HepG2 (cell line): ENCODE results near the gene SH3D21. TPM values are rescaled to one million over a fixed set of nuclear protein-coding genes. Genes with fewer than 3 reads are reported as not detected.

Source experiments
- ARNTL ChIP-seq: sonication (generic); formaldehyde crosslinking; IDR thresholded peaks from 2 replicates; pipeline ENCODE4 v1.4.0; 2020; ENCODE audit warnings: mild to moderate bottlenecking, missing genetic modification reagents
- ATRX ChIP-seq: sonication (generic); formaldehyde crosslinking; IDR thresholded peaks from 2 replicates; pipeline ENCODE4 v1.4.0; 2020; ENCODE audit warnings: missing genetic modification reagents, borderline replicate concordance
- CHCHD3 ChIP-seq: sonication (generic); formaldehyde crosslinking; IDR thresholded peaks from 2 replicates; pipeline ENCODE4 v1.8.0; 2022; ENCODE audit warnings: mild to moderate bottlenecking, missing genetic modification reagents, moderate library complexity
- DPF2 ChIP-seq: sonication (generic); formaldehyde crosslinking; IDR thresholded peaks from 2 replicates; pipeline ENCODE4 v1.4.0; 2020; ENCODE audit warnings: mild to moderate bottlenecking, low read depth, missing genetic modification reagents, borderline replicate concordance
- FOXC1 ChIP-seq: sonication (generic); formaldehyde crosslinking; IDR thresholded peaks from 2 replicates; pipeline ENCODE4 v1.8.0; 2022; ENCODE audit warnings: mild to moderate bottlenecking, missing genetic modification reagents, borderline replicate concordance
- HIC2 ChIP-seq: sonication (generic); formaldehyde crosslinking; IDR thresholded peaks from 2 replicates; pipeline ENCODE4 v1.9.0; 2022; ENCODE audit warnings: low read depth, missing genetic modification reagents
- HNF4G ChIP-seq, 2 experiments: sonication (generic) in 1 of 2; formaldehyde crosslinking in 1 of 2; IDR thresholded peaks; 2 replicates each; pipeline versions ENCODE4 v1.4.0 to v1.6.1; 2011 to 2020; ENCODE audit warnings: borderline replicate concordance in 2 of 2, low read depth in 2 of 2, mild to moderate bottlenecking in 2 of 2, low read length in 1 of 2, missing genetic modification reagents in 1 of 2, moderate library complexity in 1 of 2
- HOMEZ ChIP-seq: IDR thresholded peaks from 2 replicates; pipeline ENCODE4 v1.6.1; 2016; ENCODE audit warnings: low read depth
- MEIS1 ChIP-seq: sonication (generic); formaldehyde crosslinking; IDR thresholded peaks from 2 replicates; pipeline ENCODE4 v1.9.0; 2021; ENCODE audit warnings: mild to moderate bottlenecking, missing genetic modification reagents, moderate library complexity, borderline replicate concordance
- MLX ChIP-seq: IDR thresholded peaks from 2 replicates; pipeline ENCODE4 v1.6.1; 2016
- RAD21 ChIP-seq: fragments of 450-650 bp; formaldehyde crosslinking; IDR thresholded peaks from 2 replicates; pipeline ENCODE4 v1.5.0; 2020; ENCODE audit warnings: mild to moderate bottlenecking
- RXRA ChIP-seq: sonication (generic); formaldehyde crosslinking; IDR thresholded peaks from 2 replicates; pipeline ENCODE4 v1.5.1; 2020; ENCODE audit warnings: missing genetic modification reagents
- SALL1 ChIP-seq: sonication (generic); formaldehyde crosslinking; IDR thresholded peaks from 2 replicates; pipeline ENCODE4 v1.8.0; 2022; ENCODE audit warnings: mild to moderate bottlenecking, missing genetic modification reagents
- TBX3 ChIP-seq: fragments of 450-650 bp; IDR thresholded peaks from 2 replicates; pipeline ENCODE4 v1.6.1; 2017; ENCODE audit warnings: antibody characterized with exemption, mild to moderate bottlenecking, inconsistent platforms, borderline replicate concordance
- XRCC5 ChIP-seq: fragments of 200-400 bp; formaldehyde crosslinking; optimal IDR thresholded peaks from 2 replicates; pipeline ENCODE3; 2017; ENCODE audit warnings: mild to moderate bottlenecking, low read length
- ZFP36 ChIP-seq: fragments of 150-350 bp; IDR thresholded peaks from 2 replicates; pipeline ENCODE4 v1.6.1; 2018; ENCODE audit warnings: borderline replicate concordance, low read length, low read depth; ENCODE audit not compliant: partially characterized antibody
- ZNF20 ChIP-seq: sonication (generic); formaldehyde crosslinking; IDR thresholded peaks from 2 replicates; pipeline ENCODE4 v1.4.0; 2020; ENCODE audit warnings: mild to moderate bottlenecking, moderate library complexity, missing genetic modification reagents
- ZNF224 ChIP-seq: sonication (generic); formaldehyde crosslinking; IDR thresholded peaks from 2 replicates; pipeline ENCODE4 v1.5.0; 2020; ENCODE audit warnings: mild to moderate bottlenecking, missing genetic modification reagents
- ZNF562 ChIP-seq: sonication (generic); formaldehyde crosslinking; IDR thresholded peaks from 2 replicates; pipeline ENCODE4 v1.8.0; 2022; ENCODE audit warnings: missing genetic modification reagents, borderline replicate concordance
- ZNF629 ChIP-seq: sonication (generic); formaldehyde crosslinking; conservative IDR thresholded peaks from 2 replicates; pipeline ENCODE4 v1.5.0; 2020; ENCODE audit warnings: missing genetic modification reagents
- ZNF652 ChIP-seq: IDR thresholded peaks from 2 replicates; pipeline ENCODE4 v1.6.1; 2016; ENCODE audit warnings: low read depth, borderline replicate concordance
- ZNF772 ChIP-seq: sonication (generic); formaldehyde crosslinking; IDR thresholded peaks from 2 replicates; pipeline ENCODE4 v1.5.0; 2020; ENCODE audit warnings: mild to moderate bottlenecking, missing genetic modification reagents
- ZNF784 ChIP-seq: sonication (generic); formaldehyde crosslinking; IDR thresholded peaks from 2 replicates; pipeline ENCODE4 v1.5.1; 2020; ENCODE audit warnings: missing genetic modification reagents, mild to moderate bottlenecking, borderline replicate concordance
- ZNF788 ChIP-seq: sonication (generic); formaldehyde crosslinking; IDR thresholded peaks from 2 replicates; pipeline ENCODE4 v1.5.0; 2020; ENCODE audit warnings: mild to moderate bottlenecking, missing genetic modification reagents, borderline replicate concordance
- ZNF792 ChIP-seq: IDR thresholded peaks from 2 replicates; pipeline ENCODE4 v1.6.1; 2016
- ZNF878 ChIP-seq: sonication (generic); formaldehyde crosslinking; IDR thresholded peaks from 2 replicates; pipeline ENCODE4 v1.8.1; 2023; ENCODE audit warnings: mild to moderate bottlenecking, missing genetic modification reagents, moderate library complexity
- ZSCAN22 ChIP-seq: sonication (generic); formaldehyde crosslinking; IDR thresholded peaks from 2 replicates; pipeline ENCODE4 v1.4.0; 2020; ENCODE audit warnings: mild to moderate bottlenecking, missing genetic modification reagents
- polyA plus RNA-seq, 8 experiments: library from polyadenylated mRNA; depleted of rRNA in 3 of 8; stranded (reverse) in 7 of 8; unstranded in 1 of 8; fragments of >200 nt; fragmentation: Illumina TruSeq in 4 of 8; extraction: Trizol in 4 of 8; gene quantifications; 2 replicates each; pipeline versions ENCODE4 v1.2.1 to v1.2.3, GENCODE V29; 2011 to 2016; ENCODE audit warnings: low read depth in 4 of 8, missing spikeins in 1 of 8, mixed read lengths in 1 of 8; ENCODE audit not compliant: insufficient read depth in 1 of 8
- total RNA-seq, 5 experiments: library from RNA; depleted of rRNA; stranded (reverse); fragments of >200 nt; fragmentation: Illumina TruSeq; extraction: Trizol; gene quantifications; 2 replicates each; pipeline ENCODE4 v1.2.3, GENCODE V29; 2016; ENCODE audit warnings: low read depth in 1 of 5

SH3D21 gene
- total and polyA plus RNA-seq, 2 of the 13 experiments (the other 11 are each of a cell fraction or from before 2014, with no cell fraction given) = 5.1 to 8.6 TPM

- TF ChIP-seq HIC2 (CRISPR knock-in tag) = peak; percentile 36; the same call in 1 of the 2 replicates
- TF ChIP-seq ATRX (CRISPR knock-in tag) = no peak
- TF ChIP-seq RXRA (CRISPR knock-in tag) = peak; percentile 53; the same call in 1 of the 2 replicates
- peak; percentile 64; the same call in 1 of the 2 replicates for TF ChIP-seq HOMEZ
- TF ChIP-seq ZFP36 = peak; percentile 43
- peak; percentile 61; the same call in 1 of the 2 replicates for TF ChIP-seq ZNF788
- 0 out of 2 replicates have a peak, but pooled peaks have one; percentile 32 for TF ChIP-seq ZNF772 (CRISPR knock-in tag)
- no peak for TF ChIP-seq ZNF784 (CRISPR knock-in tag)
- TF ChIP-seq DPF2 (CRISPR knock-in tag) = peak; percentile 88; the same call in 1 of the 2 replicates
- TF ChIP-seq ZNF792 (CRISPR knock-in tag) = peak; percentile 75; the same call in 1 of the 2 replicates
- no peak for TF ChIP-seq ZNF652 (CRISPR knock-in tag)
- 0 out of 2 replicates have a peak, but pooled peaks have one; percentile 60 for TF ChIP-seq MEIS1
- TF ChIP-seq RAD21 (CRISPR knock-in tag) = no peak
- peak; percentile 8 for TF ChIP-seq XRCC5
- peak; percentile 42; the same call in 1 of the 2 replicates for TF ChIP-seq ZNF629 (CRISPR knock-in tag)
- peak; percentile 97 for TF ChIP-seq SALL1 (CRISPR knock-in tag)
- TF ChIP-seq ARNTL (CRISPR knock-in tag) = peak; percentile 94
- peak; percentile 73; the same call in 1 of the 2 replicates for TF ChIP-seq ZNF878 (CRISPR knock-in tag)
- no peak for TF ChIP-seq ZNF224 (CRISPR knock-in tag)
- TF ChIP-seq ZSCAN22 (CRISPR knock-in tag) = no peak
- TF ChIP-seq MLX (CRISPR knock-in tag) = peak; percentile 91
- TF ChIP-seq HNF4G (IDR thresholded peaks at IDR 0.05; ENCODE audit: borderline replicate concordance, low read depth, low read length) = peak; percentile 87
- peak; percentile 58; the same call in 1 of the 2 replicates for TF ChIP-seq HNF4G (CRISPR knock-in tag; IDR thresholded peaks at IDR 0.05; ENCODE audit: borderline replicate concordance, low read depth)
- TF ChIP-seq CHCHD3 = no peak
- no peak for TF ChIP-seq ZNF562
- TF ChIP-seq FOXC1 (CRISPR knock-in tag) = no peak
- peak; percentile 87 for TF ChIP-seq TBX3
- TF ChIP-seq ZNF20 (CRISPR knock-in tag) = no peak
Measured at GRCh38 chr1:36269408-36269838, 36.7 kb upstream of the SH3D21 start (continued).
